PC-9 (cell line): ENCODE measurements around the gene ITGAE. TPM values are rescaled to one million over a fixed set of nuclear protein-coding genes. Genes with fewer than 3 reads are reported as not detected.

ENCODE experiments used
- BruUV-seq: library from RNA; stranded (reverse); fragments of 400-500 nt; replicated peaks from 2 replicates; lab custom pipeline; 2021; lab: Mats Ljungman, UMichigan
- CTCF ChIA-PET: fragments of 300-600 bp; sonication (Branson Sonifier 250); formaldehyde crosslinking; loops from one replicate; lab custom pipeline; 2022; ENCODE audit warnings: antibody characterized with exemption; lab: Charles Lee
- POLR2A ChIA-PET: fragments of 300-600 bp; sonication (Branson Sonifier 250); formaldehyde crosslinking; loops from one replicate; lab custom pipeline; 2022; ENCODE audit warnings: antibody characterized with exemption; ENCODE audit not compliant: unreplicated experiment; lab: Charles Lee
- DNase-seq, 2 experiments: peaks; one replicate each; pipeline versions ENCODE4 v3.0.0 to v3.0.0-alpha.2; 2015 to 2022; ENCODE audit warnings: mixed read lengths in 1 of 2
- H2AFZ ChIP-seq: fragments of 200-600 bp; sonication (generic); 2 replicates; pipeline ENCODE4 v1.8.1; 2017; ENCODE audit warnings: antibody characterized with exemption
- H3F3A ChIP-seq: fragments of 200-600 bp; sonication (generic); 2 replicates; pipeline ENCODE4 v1.8.1; 2017; ENCODE audit warnings: antibody characterized with exemption, mild to moderate bottlenecking, low read depth; ENCODE audit not compliant: insufficient read depth
- H3K27ac ChIP-seq: fragments of 200-600 bp; sonication (generic); 2 replicates; pipeline ENCODE4 v1.6.1; 2016; ENCODE audit warnings: mixed run types
- H3K27me3 ChIP-seq: fragments of 200-600 bp; sonication (generic); 2 replicates; pipeline ENCODE4 v1.6.1; 2016; ENCODE audit warnings: low read depth, mixed run types; ENCODE audit not compliant: insufficient read depth
- H3K36me3 ChIP-seq: fragments of 200-600 bp; sonication (generic); 2 replicates; pipeline ENCODE4 v1.6.1; 2016; ENCODE audit warnings: low read depth, mixed run types
- H3K4me1 ChIP-seq: fragments of 200-600 bp; sonication (generic); replicated peaks from 2 replicates; pipeline ENCODE4 v1.6.1; 2016; ENCODE audit warnings: mixed run types; ENCODE audit not compliant: insufficient read depth
- H3K4me2 ChIP-seq: fragments of 200-600 bp; sonication (generic); 2 replicates; pipeline ENCODE4 v1.6.1; 2017; ENCODE audit warnings: mixed run types
- H3K4me3 ChIP-seq: fragments of 200-600 bp; sonication (generic); 2 replicates; pipeline ENCODE4 v1.6.1; 2016; ENCODE audit warnings: mixed run types
- H3K79me2 ChIP-seq: fragments of 200-600 bp; sonication (generic); 2 replicates; pipeline ENCODE4 v1.6.1; 2017; ENCODE audit warnings: low read depth, mixed run types
- H3K9me2 ChIP-seq: fragments of 200-600 bp; sonication (generic); 2 replicates; pipeline ENCODE4 v1.8.1; 2017; ENCODE audit warnings: mild to moderate bottlenecking; ENCODE audit not compliant: insufficient read depth
- H3K9me3 ChIP-seq: fragments of 200-600 bp; sonication (generic); 2 replicates; pipeline ENCODE4 v1.8.1; 2016; ENCODE audit warnings: low read depth; ENCODE audit not compliant: insufficient read depth
- H4K20me1 ChIP-seq: fragments of 200-600 bp; sonication (generic); 2 replicates; pipeline ENCODE4 v1.8.1; 2017; ENCODE audit not compliant: insufficient read depth
- EZH2 ChIP-seq: fragments of 200-600 bp; sonication (generic); IDR thresholded peaks from 2 replicates; pipeline ENCODE4 v1.8.0; 2017; ENCODE audit warnings: antibody characterized with exemption, low read depth
- intact Hi-C: fragments of 100-400 bp; cut with micrococcal nuclease; formaldehyde crosslinking; loops from one replicate; pipeline ENCODE4 v1.10.0; 2022; ENCODE audit not compliant: unreplicated experiment
- total RNA-seq: library from RNA; stranded (reverse); gene quantifications from 2 replicates; pipeline ENCODE4 v1.2.3, GENCODE V29; 2021
- TF ChIP-seq, protein P1 (sequence below): fragments of 200-600 bp; sonication (generic); conservative IDR thresholded peaks from 2 replicates; pipeline ENCODE4 v1.6.1; 2017; ENCODE audit warnings: mixed run types, antibody characterized with exemption, mild to moderate bottlenecking, moderate library complexity

ITGAE gene
- total RNA-seq, 1 experiment from 2014 or later = 52.8 TPM

DNA sequence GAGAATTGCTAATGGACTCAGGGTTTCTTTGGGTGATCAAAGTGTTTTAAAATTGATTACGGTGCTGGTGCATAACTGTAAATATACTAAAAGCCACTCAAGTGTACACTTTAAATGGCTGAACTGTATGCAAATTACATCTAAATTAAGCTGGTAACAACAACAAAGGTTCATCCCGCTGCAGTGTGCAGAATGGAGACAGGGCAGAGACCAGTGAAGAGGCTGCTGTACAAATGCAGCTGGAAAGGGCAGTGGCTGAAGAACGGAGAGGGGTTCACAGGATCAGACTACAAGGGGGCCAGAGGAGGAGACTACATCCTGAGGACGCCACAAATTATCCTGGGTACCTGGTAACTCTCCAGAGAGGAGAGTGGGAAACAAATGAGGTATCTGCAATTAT, 9.0 kb upstream of the ITGAE start:
- Histone ChIP-seq H3K27ac (no peak overlapping the region), H3K4me3 (no peak overlapping the region), H3F3A (no peaks in the 10 kb centered on the region; the same call in 1 of the 2 replicates), H4K20me1 (no peaks in the 10 kb centered on the region), H3K9me2 (no peaks in the 10 kb centered on the region), H3K36me3 (peaks cover 16% of the 10 kb centered on the region; the same call in 1 of the 2 replicates), H3K9me3 (no peaks in the 10 kb centered on the region), H2AFZ (no peak overlapping the region), H3K4me2 (no peak overlapping the region), H3K79me2 (no peaks in the 10 kb centered on the region), H3K27me3 (no peaks in the 10 kb centered on the region), H3K4me1 (peaks cover 8% of the 10 kb centered on the region; the same call in 1 of the 2 replicates)
- ChIA-PET CTCF (interaction anchor here (0.6 kb wide), 1 partner anchor 12 kb away, joined by 4 read pairs; no protein-coding TSS in a partner anchor), POLR2A (no interaction called here)
- no TSS peak for BruUV-seq
- TF ChIP-seq, protein P1, sequence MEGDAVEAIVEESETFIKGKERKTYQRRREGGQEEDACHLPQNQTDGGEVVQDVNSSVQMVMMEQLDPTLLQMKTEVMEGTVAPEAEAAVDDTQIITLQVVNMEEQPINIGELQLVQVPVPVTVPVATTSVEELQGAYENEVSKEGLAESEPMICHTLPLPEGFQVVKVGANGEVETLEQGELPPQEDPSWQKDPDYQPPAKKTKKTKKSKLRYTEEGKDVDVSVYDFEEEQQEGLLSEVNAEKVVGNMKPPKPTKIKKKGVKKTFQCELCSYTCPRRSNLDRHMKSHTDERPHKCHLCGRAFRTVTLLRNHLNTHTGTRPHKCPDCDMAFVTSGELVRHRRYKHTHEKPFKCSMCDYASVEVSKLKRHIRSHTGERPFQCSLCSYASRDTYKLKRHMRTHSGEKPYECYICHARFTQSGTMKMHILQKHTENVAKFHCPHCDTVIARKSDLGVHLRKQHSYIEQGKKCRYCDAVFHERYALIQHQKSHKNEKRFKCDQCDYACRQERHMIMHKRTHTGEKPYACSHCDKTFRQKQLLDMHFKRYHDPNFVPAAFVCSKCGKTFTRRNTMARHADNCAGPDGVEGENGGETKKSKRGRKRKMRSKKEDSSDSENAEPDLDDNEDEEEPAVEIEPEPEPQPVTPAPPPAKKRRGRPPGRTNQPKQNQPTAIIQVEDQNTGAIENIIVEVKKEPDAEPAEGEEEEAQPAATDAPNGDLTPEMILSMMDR = no peak
- TF ChIP-seq EZH2 = no peak
- no peak for DNase-seq
- intact Hi-C loops = no loop called here

- Histone ChIP-seq H3F3A (no peaks in the 10 kb centered on the region; the same call in 1 of the 2 replicates), H3K9me2 (no peaks in the 10 kb centered on the region), H3K4me2 (no peak overlapping the region), H4K20me1 (no peaks in the 10 kb centered on the region), H2AFZ (no peak overlapping the region), H3K36me3 (peaks cover 16% of the 10 kb centered on the region; the same call in 1 of the 2 replicates), H3K4me3 (no peak overlapping the region), H3K27me3 (no peaks in the 10 kb centered on the region), H3K79me2 (no peaks in the 10 kb centered on the region), H3K9me3 (no peaks in the 10 kb centered on the region), H3K27ac (peak overlapping the region; percentile 20), H3K4me1 (peaks cover 8% of the 10 kb centered on the region; the same call in 1 of the 2 replicates)
- intact Hi-C loops = no loop called here
- ChIA-PET CTCF (no interaction called here), POLR2A (no interaction called here)
- no TSS peak for BruUV-seq
- no peak for DNase-seq
- TF ChIP-seq EZH2 = no peak
- TF ChIP-seq, protein P1 = no peak
Measured at GRCh38 chr17:3809135-3809534, 8.1 kb upstream of the ITGAE start.

DNA sequence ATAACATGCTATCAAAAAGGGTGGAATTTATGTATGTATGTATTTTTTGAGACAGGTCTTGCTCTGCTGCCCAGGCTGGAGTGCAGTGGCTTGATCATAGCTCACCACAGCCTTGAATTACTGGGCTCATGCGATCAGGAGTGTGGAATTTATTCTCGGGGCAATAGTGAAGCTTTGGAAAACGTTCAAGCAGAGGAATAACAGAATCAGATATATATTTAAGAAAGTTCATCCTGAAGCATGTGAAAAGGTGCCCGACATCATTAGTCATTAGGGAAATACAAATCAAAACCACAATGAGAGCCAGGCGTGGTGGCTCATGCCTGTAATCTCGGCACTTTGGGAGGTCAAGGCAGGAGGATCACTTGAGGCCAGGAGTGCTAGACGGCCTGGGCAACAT, 7.7 kb upstream of the ITGAE start:
- no peaks in the 10 kb centered on the region for H3K27me3 ChIP-seq
- H2AFZ ChIP-seq = no peak overlapping the region
- H3K9me2 ChIP-seq = no peaks in the 10 kb centered on the region
- no peaks in the 10 kb centered on the region for H3K79me2 ChIP-seq
- BruUV-seq = TSS peak; percentile 5
- DNase-seq = no peak
- H3K36me3 ChIP-seq = peaks cover 16% of the 10 kb centered on the region; the same call in 1 of the 2 replicates
- intact Hi-C loops = no loop called here
- CTCF ChIA-PET = no interaction called here
- H3K4me3 ChIP-seq = no peak overlapping the region
- no peak overlapping the region for H3K4me2 ChIP-seq
- H4K20me1 ChIP-seq = no peaks in the 10 kb centered on the region
- H3K9me3 ChIP-seq = no peaks in the 10 kb centered on the region
- POLR2A ChIA-PET = interaction anchor here (0.6 kb wide), 1 partner anchor 1138 kb away, joined by 5 read pairs; no protein-coding TSS in a partner anchor
- no peaks in the 10 kb centered on the region; the same call in 1 of the 2 replicates for H3F3A ChIP-seq
- H3K4me1 ChIP-seq = peaks cover 8% of the 10 kb centered on the region; the same call in 1 of the 2 replicates
- no peak for TF ChIP-seq EZH2
- TF ChIP-seq, protein P1 = no peak
- 0 out of 2 replicates have a peak overlapping the region, but pooled peaks have one; percentile 20 for H3K27ac ChIP-seq
